ENCODE data around the gene SPDYC. TPM values are rescaled to one million over a fixed set of nuclear protein-coding genes. Genes with fewer than 3 reads are reported as not detected.

The SPDYC gene
- total RNA-seq, 3 donors from 2014 or later: not detected

DNA sequence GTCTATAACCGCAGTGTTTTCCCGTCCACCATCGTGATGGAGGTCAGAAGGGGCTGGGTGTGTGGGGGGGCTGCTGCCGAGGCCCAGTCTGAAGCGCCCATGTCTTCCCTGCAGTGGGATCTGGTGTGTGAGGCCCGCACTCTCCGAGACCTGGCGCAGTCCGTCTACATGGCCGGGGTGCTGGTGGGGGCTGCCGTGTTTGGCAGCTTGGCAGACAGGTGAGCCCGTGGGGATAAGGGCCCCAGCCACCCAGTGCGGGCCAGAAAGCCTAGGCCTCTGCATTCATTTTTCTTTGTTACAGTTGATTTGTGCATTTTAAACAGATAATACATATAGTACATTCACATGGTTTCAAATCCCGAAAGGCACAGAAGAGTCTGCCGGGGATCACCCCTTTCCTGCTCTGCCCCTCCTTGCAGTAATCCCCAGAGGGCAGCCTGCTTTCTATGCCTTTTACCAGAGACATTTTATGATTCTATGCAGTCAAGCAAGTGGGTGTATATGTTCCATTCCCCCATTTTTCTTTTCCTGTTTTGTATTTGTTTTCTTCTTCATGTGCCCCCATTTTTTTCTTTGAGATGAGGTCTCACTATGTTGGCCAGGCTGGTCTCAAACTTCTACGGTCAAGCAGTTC lies 44.3 kb downstream of the SPDYC start:
- Histone ChIP-seq H3K27ac (no peak overlapping the region), H3K4me3 (no peak overlapping the region), H3K4me1 (no peaks in the 10 kb centered on the region), H3K27me3 (no peaks in the 10 kb centered on the region), H3K9me3 (no peaks in the 10 kb centered on the region), H3K36me3 (peaks cover 3% of the 10 kb centered on the region)
- TF ChIP-seq, protein P1, sequence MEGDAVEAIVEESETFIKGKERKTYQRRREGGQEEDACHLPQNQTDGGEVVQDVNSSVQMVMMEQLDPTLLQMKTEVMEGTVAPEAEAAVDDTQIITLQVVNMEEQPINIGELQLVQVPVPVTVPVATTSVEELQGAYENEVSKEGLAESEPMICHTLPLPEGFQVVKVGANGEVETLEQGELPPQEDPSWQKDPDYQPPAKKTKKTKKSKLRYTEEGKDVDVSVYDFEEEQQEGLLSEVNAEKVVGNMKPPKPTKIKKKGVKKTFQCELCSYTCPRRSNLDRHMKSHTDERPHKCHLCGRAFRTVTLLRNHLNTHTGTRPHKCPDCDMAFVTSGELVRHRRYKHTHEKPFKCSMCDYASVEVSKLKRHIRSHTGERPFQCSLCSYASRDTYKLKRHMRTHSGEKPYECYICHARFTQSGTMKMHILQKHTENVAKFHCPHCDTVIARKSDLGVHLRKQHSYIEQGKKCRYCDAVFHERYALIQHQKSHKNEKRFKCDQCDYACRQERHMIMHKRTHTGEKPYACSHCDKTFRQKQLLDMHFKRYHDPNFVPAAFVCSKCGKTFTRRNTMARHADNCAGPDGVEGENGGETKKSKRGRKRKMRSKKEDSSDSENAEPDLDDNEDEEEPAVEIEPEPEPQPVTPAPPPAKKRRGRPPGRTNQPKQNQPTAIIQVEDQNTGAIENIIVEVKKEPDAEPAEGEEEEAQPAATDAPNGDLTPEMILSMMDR (IDR thresholded peaks at IDR 0.05): no peak
- TF ChIP-seq POLR2AphosphoS5 (IDR thresholded peaks at IDR 0.05) (no peak), POLR2A (IDR thresholded peaks at IDR 0.05) (no peak)
- intact Hi-C loops (cut with DNase I; ENCODE audit: low total_unique reads): no loop called here
- no peak for DNase-seq (ENCODE audit: low spot score in 2 of 2)

DNA sequence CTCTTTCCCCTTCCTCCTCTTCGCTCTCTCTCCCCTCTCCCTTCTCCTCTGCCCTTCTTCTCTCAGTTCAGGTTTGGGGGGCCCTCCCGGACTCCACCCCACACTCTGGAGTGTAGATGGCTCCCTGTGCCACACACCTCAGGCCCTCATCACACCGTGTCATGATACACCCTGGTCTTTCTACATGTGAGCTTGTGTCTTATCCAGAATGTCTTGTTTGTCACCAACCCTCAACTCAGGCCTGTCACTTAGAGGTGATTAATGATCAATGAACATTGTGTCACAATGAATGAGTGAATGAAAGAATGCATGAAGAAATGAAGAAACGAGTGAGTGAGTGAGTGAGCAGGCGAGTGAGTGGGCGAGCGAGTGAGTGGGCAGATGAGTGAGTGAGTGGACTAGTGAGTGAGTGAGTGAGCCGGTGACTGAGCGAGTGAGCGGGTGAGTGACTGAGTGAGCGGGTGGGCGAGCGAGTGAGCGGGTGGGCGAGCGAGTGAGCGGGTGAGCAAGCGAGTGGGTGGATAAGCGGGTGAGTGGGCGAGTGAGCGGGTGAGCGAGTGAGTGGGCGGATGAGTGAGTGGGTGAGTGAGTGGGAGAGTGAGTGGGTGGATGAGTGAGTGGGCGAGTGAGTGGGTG lies 45.5 kb downstream of the SPDYC start:
- intact Hi-C loops (cut with DNase I; ENCODE audit: low total_unique reads): no loop called here

DNA sequence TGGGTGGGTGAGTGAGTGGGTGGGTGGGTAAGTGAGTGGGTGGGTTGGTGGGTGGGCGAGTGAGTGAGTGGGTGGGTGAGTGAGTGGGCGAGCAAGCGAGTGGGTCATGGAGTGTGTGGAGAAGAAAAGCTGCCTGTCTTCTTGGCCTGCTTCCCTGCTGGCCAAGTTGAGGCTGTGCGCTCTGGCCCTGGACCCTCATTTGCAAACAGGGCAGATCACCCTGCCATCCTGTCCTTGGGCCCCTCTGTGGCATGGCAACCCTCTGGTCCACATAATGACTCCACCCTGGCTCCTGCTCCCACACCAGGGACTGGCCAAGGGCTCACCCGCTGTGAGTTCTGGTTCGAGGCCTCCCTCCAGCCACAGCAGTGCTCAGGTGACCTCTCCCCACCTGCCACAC lies 46.8 kb downstream of the SPDYC start:
- no peak overlapping the region for H3K4me3 ChIP-seq
- no peaks in the 10 kb centered on the region for H3K4me1 ChIP-seq
- H3K36me3 ChIP-seq: no peaks in the 10 kb centered on the region
- intact Hi-C loops (cut with DNase I; ENCODE audit: low total_unique reads): no loop called here
- no peaks in the 10 kb centered on the region for H3K27me3 ChIP-seq
- DNase-seq (ENCODE audit: low spot score in 2 of 2): no peak
- no peak overlapping the region for H3K27ac ChIP-seq
- TF ChIP-seq POLR2A (IDR thresholded peaks at IDR 0.05) (no peak), POLR2AphosphoS5 (IDR thresholded peaks at IDR 0.05) (no peak)
- TF ChIP-seq, protein P1 (IDR thresholded peaks at IDR 0.05): no peak
- no peaks in the 10 kb centered on the region for H3K9me3 ChIP-seq

More for the DNA sequence above, 45.5 kb downstream of the SPDYC start:
- H3K4me1 ChIP-seq: no peaks in the 10 kb centered on the region
- H3K27ac ChIP-seq: no peak overlapping the region
- TF ChIP-seq POLR2A (IDR thresholded peaks at IDR 0.05): no peak
- H3K4me3 ChIP-seq: no peak overlapping the region
- H3K9me3 ChIP-seq: no peaks in the 10 kb centered on the region
- no peaks in the 10 kb centered on the region for H3K36me3 ChIP-seq
- H3K27me3 ChIP-seq: no peaks in the 10 kb centered on the region
- no peak for DNase-seq (ENCODE audit: low spot score in 2 of 2)

DNA sequence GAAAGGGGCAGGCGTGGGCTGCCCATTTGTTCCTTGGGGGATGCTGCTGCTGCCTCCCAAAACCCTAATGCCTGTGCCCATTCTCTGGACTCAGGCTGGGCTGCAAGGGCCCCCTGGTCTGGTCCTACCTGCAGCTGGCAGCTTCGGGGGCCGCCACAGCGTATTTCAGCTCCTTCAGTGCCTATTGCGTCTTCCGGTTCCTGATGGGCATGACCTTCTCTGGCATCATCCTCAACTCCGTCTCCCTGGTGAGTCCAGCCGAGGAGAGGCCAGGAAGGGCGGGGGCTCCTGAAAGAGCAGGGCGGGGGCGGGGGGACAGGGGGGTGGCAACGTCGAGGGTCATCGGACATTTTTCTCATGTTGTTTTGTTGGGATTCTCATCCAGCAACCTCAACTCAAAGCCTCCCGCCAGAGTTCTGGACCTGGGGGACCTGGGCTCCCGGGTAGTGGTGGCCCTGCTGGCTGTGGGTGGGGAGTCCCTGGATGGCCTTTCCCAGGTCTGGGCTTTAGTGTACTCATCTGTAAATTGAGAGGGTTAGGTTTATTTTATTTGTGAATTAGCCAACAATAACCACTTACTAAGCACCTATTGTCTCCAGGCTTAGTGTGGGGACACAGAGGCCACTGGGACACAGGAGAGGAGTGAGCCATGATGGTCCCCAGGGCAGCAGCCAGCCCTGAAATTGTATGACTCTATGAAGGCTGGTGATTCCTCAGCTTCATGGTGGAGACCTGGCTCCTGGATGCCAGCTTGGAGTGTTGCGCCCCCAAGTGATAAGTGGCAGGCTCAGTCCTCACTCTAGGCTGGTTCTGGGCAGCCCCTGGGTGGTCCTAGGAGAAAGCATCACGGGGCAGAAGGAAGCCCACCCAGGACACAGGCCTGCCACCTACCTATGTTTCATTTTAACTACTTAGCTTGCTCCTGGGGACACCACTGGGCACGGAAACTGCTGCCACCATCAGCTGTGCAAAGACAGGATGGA lies 47.7 kb downstream of the SPDYC start:
- no peak for DNase-seq (ENCODE audit: low spot score in 2 of 2)
- H3K27ac ChIP-seq: no peak overlapping the region
- H3K36me3 ChIP-seq: no peaks in the 10 kb centered on the region
- no peaks in the 10 kb centered on the region for H3K9me3 ChIP-seq
- TF ChIP-seq, protein P1 (IDR thresholded peaks at IDR 0.05): no peak
- H3K27me3 ChIP-seq: no peaks in the 10 kb centered on the region
- H3K4me3 ChIP-seq: no peak overlapping the region
- intact Hi-C loops (cut with DNase I; ENCODE audit: low total_unique reads): no loop called here
- H3K4me1 ChIP-seq: no peaks in the 10 kb centered on the region

DNA sequence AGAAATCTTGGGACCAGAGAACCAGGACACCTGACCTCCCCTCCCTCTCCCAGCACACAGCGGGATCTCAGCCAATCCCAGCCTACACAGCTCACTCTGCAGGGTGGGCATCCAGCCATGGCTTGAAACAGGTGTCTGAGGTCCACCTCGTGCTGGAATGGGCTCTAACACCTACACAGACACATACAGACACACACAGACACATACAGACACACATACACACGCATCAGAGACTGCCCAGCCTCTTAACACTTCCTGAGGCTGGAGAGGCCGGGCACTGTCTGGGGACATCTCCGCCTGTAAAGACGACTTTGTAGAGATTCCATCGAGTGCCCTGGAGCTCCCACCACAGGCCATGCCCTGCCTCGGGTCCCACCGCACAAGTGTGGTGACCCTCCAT lies 48.4 kb downstream of the SPDYC start:
- no peak for DNase-seq (ENCODE audit: low spot score in 2 of 2)
- Histone ChIP-seq H3K36me3 (no peaks in the 10 kb centered on the region), H3K4me3 (no peak overlapping the region), H3K27ac (peak overlapping the region in 1 of 2 donors; percentile 19), H3K9me3 (no peaks in the 10 kb centered on the region), H3K27me3 (no peaks in the 10 kb centered on the region), H3K4me1 (no peaks in the 10 kb centered on the region)
- intact Hi-C loops (cut with DNase I; ENCODE audit: low total_unique reads): no loop called here
- TF ChIP-seq, protein P1 (IDR thresholded peaks at IDR 0.05): no peak
- TF ChIP-seq POLR2A (IDR thresholded peaks at IDR 0.05): no peak
- no peak for TF ChIP-seq POLR2AphosphoS5 (IDR thresholded peaks at IDR 0.05)

Data from breast epithelium (tissue), 4 donors.